Measurements from ENCODE around the gene OR10T2. TPM values are rescaled to one million over a fixed set of nuclear protein-coding genes. Genes with fewer than 3 reads are reported as not detected.

Gene OR10T2
- total RNA-seq, 2 experiments from 2014 or later = not detected

- no peak overlapping the region for H2AFZ ChIP-seq (ENCODE audit: low read length)
- H3K4me2 ChIP-seq (ENCODE audit: low read length) = no peak overlapping the region
- TF ChIP-seq EZH2phosphoT487 (IDR thresholded peaks at IDR 0.05; ENCODE audit: borderline replicate concordance, low read depth, low read length) (no peak), CTCF (conservative IDR thresholded peaks at IDR 0.05; ENCODE audit: low read length) (no peak)
- no peaks in the 10 kb centered on the region for H3K9me3 ChIP-seq (ENCODE audit: low read length)
- no peaks in the 10 kb centered on the region for H3K4me1 ChIP-seq (ENCODE audit: insufficient read depth, low read length, poor library complexity, severe bottlenecking)
- BruUV-seq (replicated peaks) = no TSS peak
- intact Hi-C loops (cut with micrococcal nuclease; ENCODE audit: unreplicated experiment) = no loop called here
- no peaks in the 10 kb centered on the region for H3K79me2 ChIP-seq (ENCODE audit: insufficient read depth, low read depth, low read length)
- ChIA-PET CTCF (ENCODE audit: unreplicated experiment) (no interaction called here), POLR2A (no interaction called here)
- no peaks in the 10 kb centered on the region for H4K20me1 ChIP-seq (ENCODE audit: insufficient read depth, low read length)
- DNase-seq (ENCODE audit: low spot score) = no peak
- H3K4me3 ChIP-seq (ENCODE audit: low read depth, low read length, poor library complexity, severe bottlenecking) = no peak overlapping the region
- no peaks in the 10 kb centered on the region for H3K36me3 ChIP-seq (ENCODE audit: insufficient read depth, low read length)
- no peaks in the 10 kb centered on the region for H3K9me2 ChIP-seq (ENCODE audit: insufficient read depth, low read length)
- no peak overlapping the region for H3K27ac ChIP-seq (ENCODE audit: low read depth, low read length, poor library complexity, severe bottlenecking)
These were observed 36.8 kb downstream of the OR10T2 start for GRCh38 chr1:158362482-158362881.

GRCh38 chr1:158357441-158357840 lies 41.8 kb downstream of the OR10T2 start:
- Histone ChIP-seq H3K4me2 (ENCODE audit: low read length) (no peak overlapping the region), H4K20me1 (ENCODE audit: insufficient read depth, low read length) (no peaks in the 10 kb centered on the region), H3K9me2 (ENCODE audit: insufficient read depth, low read length) (no peaks in the 10 kb centered on the region), H3K36me3 (ENCODE audit: insufficient read depth, low read length) (no peaks in the 10 kb centered on the region), H2AFZ (ENCODE audit: low read length) (no peak overlapping the region), H3K9me3 (ENCODE audit: low read length) (no peaks in the 10 kb centered on the region), H3K27ac (ENCODE audit: low read depth, low read length, poor library complexity, severe bottlenecking) (no peak overlapping the region), H3K4me1 (ENCODE audit: insufficient read depth, low read length, poor library complexity, severe bottlenecking) (no peaks in the 10 kb centered on the region), H3K79me2 (ENCODE audit: insufficient read depth, low read depth, low read length) (no peaks in the 10 kb centered on the region), H3K4me3 (ENCODE audit: low read depth, low read length, poor library complexity, severe bottlenecking) (no peak overlapping the region)
- no peak for DNase-seq (ENCODE audit: low spot score)
- no TSS peak for BruUV-seq (replicated peaks)
- intact Hi-C loops (cut with micrococcal nuclease; ENCODE audit: unreplicated experiment) = no loop called here
- TF ChIP-seq CTCF (conservative IDR thresholded peaks at IDR 0.05; ENCODE audit: low read length) = no peak
- no peak for TF ChIP-seq EZH2phosphoT487 (IDR thresholded peaks at IDR 0.05; ENCODE audit: borderline replicate concordance, low read depth, low read length)
- ChIA-PET CTCF (ENCODE audit: unreplicated experiment) (no interaction called here), POLR2A (interaction anchor here (0.7 to 0.8 kb wide), 2 partner anchors 21 to 341 kb away, joined by 3 to 4 read pairs; no protein-coding TSS in a partner anchor)

GRCh38 chr1:158356616-158357015 lies 42.6 kb downstream of the OR10T2 start:
- no peak overlapping the region for H3K27ac ChIP-seq (ENCODE audit: low read depth, low read length, poor library complexity, severe bottlenecking)
- intact Hi-C loops (cut with micrococcal nuclease; ENCODE audit: unreplicated experiment) = no loop called here
- no peaks in the 10 kb centered on the region for H3K79me2 ChIP-seq (ENCODE audit: insufficient read depth, low read depth, low read length)
- no peaks in the 10 kb centered on the region for H3K9me2 ChIP-seq (ENCODE audit: insufficient read depth, low read length)
- no peak for DNase-seq (ENCODE audit: low spot score)
- BruUV-seq (replicated peaks) = no TSS peak
- no peak overlapping the region for H3K4me3 ChIP-seq (ENCODE audit: low read depth, low read length, poor library complexity, severe bottlenecking)
- no peak overlapping the region for H2AFZ ChIP-seq (ENCODE audit: low read length)
- CTCF ChIA-PET (ENCODE audit: unreplicated experiment) = no interaction called here
- no peak overlapping the region for H3K4me2 ChIP-seq (ENCODE audit: low read length)
- no peaks in the 10 kb centered on the region for H4K20me1 ChIP-seq (ENCODE audit: insufficient read depth, low read length)
- POLR2A ChIA-PET = interaction anchor here (0.5 to 0.7 kb wide), 2 partner anchors 186 to 1751 kb away, joined by 3 to 4 read pairs; no protein-coding TSS in a partner anchor
- TF ChIP-seq EZH2phosphoT487 (IDR thresholded peaks at IDR 0.05; ENCODE audit: borderline replicate concordance, low read depth, low read length) = no peak
- no peak for TF ChIP-seq CTCF (conservative IDR thresholded peaks at IDR 0.05; ENCODE audit: low read length)
- H3K36me3 ChIP-seq (ENCODE audit: insufficient read depth, low read length) = no peaks in the 10 kb centered on the region
- H3K9me3 ChIP-seq (ENCODE audit: low read length) = no peaks in the 10 kb centered on the region
- H3K4me1 ChIP-seq (ENCODE audit: insufficient read depth, low read length, poor library complexity, severe bottlenecking) = no peaks in the 10 kb centered on the region
